K562 (cell line): ENCODE measurements around the gene PSMA5. TPM values are rescaled to one million over a fixed set of nuclear protein-coding genes. Genes with fewer than 3 reads are reported as not detected.

Source experiments
- BCL6 ChIP-seq: fragments of 250-450 bp; sonication (Bioruptor Pico); IDR thresholded peaks from 2 replicates; pipeline ENCODE4 v1.4.0; 2020
- EP300 ChIP-seq: IDR thresholded peaks from 2 replicates; pipeline ENCODE4 v1.6.1; 2012; ENCODE audit warnings: low read length, improper control_type of control experiment
- ETV1 ChIP-seq: fragments of 450-650 bp; conservative IDR thresholded peaks from 2 replicates; pipeline ENCODE4 v1.6.1; 2016; ENCODE audit warnings: missing genetic modification characterization, control low read depth, low read depth, missing compliant biosample characterization
- GTF2F1 ChIP-seq: IDR thresholded peaks from 2 replicates; pipeline ENCODE4 v1.6.1; 2011; ENCODE audit warnings: low read depth, low read length, improper control_type of control experiment
- KLF6 ChIP-seq: fragments of 250-450 bp; sonication (Bioruptor Pico); IDR thresholded peaks from 2 replicates; pipeline ENCODE4 v1.4.0; 2020; ENCODE audit warnings: mild to moderate bottlenecking, moderate library complexity, borderline replicate concordance
- MEIS2 ChIP-seq: fragments of 450-650 bp; IDR thresholded peaks from 2 replicates; pipeline ENCODE4 v1.6.1; 2014; ENCODE audit warnings: mild to moderate bottlenecking; ENCODE audit not compliant: partially characterized antibody
- MTA3 ChIP-seq: fragments of 450-650 bp; formaldehyde crosslinking; IDR thresholded peaks from 2 replicates; pipeline ENCODE4 v1.6.1; 2017; ENCODE audit warnings: mild to moderate bottlenecking, borderline replicate concordance
- NCOA4 ChIP-seq: fragments of 450-650 bp; IDR thresholded peaks from 2 replicates; pipeline ENCODE4 v1.6.1; 2018; ENCODE audit warnings: mild to moderate bottlenecking; ENCODE audit not compliant: partially characterized antibody
- PURB ChIP-seq: sonication (generic); formaldehyde crosslinking; IDR thresholded peaks from 2 replicates; pipeline ENCODE4 v1.9.0; 2021; ENCODE audit warnings: low read depth, mild to moderate bottlenecking, missing genetic modification reagents
- SMARCE1 ChIP-seq: fragments of 450-650 bp; IDR thresholded peaks from 2 replicates; pipeline ENCODE4 v1.7.1; 2016; ENCODE audit warnings: mild to moderate bottlenecking
- TAF15 ChIP-seq: fragments of 200-400 bp; formaldehyde crosslinking; IDR thresholded peaks from 2 replicates; pipeline ENCODE4 v1.6.1; 2017; ENCODE audit warnings: mild to moderate bottlenecking, low read depth, low read length, moderate library complexity
- U2AF2 ChIP-seq: fragments of 200-400 bp; formaldehyde crosslinking; optimal IDR thresholded peaks from 2 replicates; pipeline ENCODE3; 2017; ENCODE audit warnings: low read depth, mild to moderate bottlenecking, low read length
- WHSC1 ChIP-seq: IDR thresholded peaks from one replicate; pipeline ENCODE4 v1.6.1; 2012; ENCODE audit warnings: low read length, control low read depth, inconsistent platforms
- ZFPM2 ChIP-seq: fragments of 250-450 bp; sonication (Bioruptor Pico); IDR thresholded peaks from 2 replicates; pipeline ENCODE4 v1.5.1; 2022; ENCODE audit warnings: mild to moderate bottlenecking
- ZNF134 ChIP-seq: fragments of 250-450 bp; sonication (Bioruptor Pico); conservative IDR thresholded peaks from 2 replicates; pipeline ENCODE4 v1.4.0; 2020
- ZNF263 ChIP-seq: sonication (generic); formaldehyde crosslinking; IDR thresholded peaks from 2 replicates; pipeline ENCODE4 v1.8.0; 2022; ENCODE audit warnings: mild to moderate bottlenecking, missing genetic modification reagents, borderline replicate concordance
- polyA plus RNA-seq, 8 experiments: library from polyadenylated mRNA; depleted of rRNA in 4 of 8; stranded (reverse) in 5 of 8; unstranded in 3 of 8; fragments of >200 nt; fragmentation: Nextera tagmentation in 2 of 8; fragmentation: Illumina TruSeq in 1 of 8; extraction: Ambion mirVana in 2 of 8; extraction: Trizol in 1 of 8; gene quantifications; 2 replicates each; pipeline versions ENCODE4 v1.2.1 to v1.2.3, GENCODE V29; 2011 to 2014; ENCODE audit warnings: inconsistent platforms in 1 of 8, missing spikeins in 1 of 8
- total RNA-seq, 7 experiments: library from RNA; depleted of rRNA in 6 of 7; stranded (reverse); fragments of >200 nt in 6 of 7; fragmentation: Illumina TruSeq in 2 of 7; extraction: Trizol in 2 of 7; gene quantifications; 2 replicates each; pipeline versions ENCODE4 v1.2.1 to v1.2.3, GENCODE V29; 2011 to 2021; ENCODE audit warnings: low replicate concordance in 1 of 7
- TF ChIP-seq, protein P1 (sequence below): sonication (generic); formaldehyde crosslinking; IDR thresholded peaks from 2 replicates; pipeline ENCODE4 v1.8.0; 2022; ENCODE audit warnings: mild to moderate bottlenecking, missing genetic modification reagents
- TF ChIP-seq, protein P2 (sequence below), 3 experiments: fragments of 200-800 bp in 1 of 3; sonication (Bioruptor generic) in 1 of 3; sonication (generic) in 1 of 3; formaldehyde crosslinking in 1 of 3; IDR thresholded peaks; 2 replicates each; pipeline versions ENCODE4 v1.6.1 to v1.8.0; 2016 to 2022; ENCODE audit warnings: mild to moderate bottlenecking in 2 of 3, missing compliant biosample characterization in 2 of 3, missing genetic modification characterization in 2 of 3, missing genetic modification reagents in 1 of 3
- TF ChIP-seq, protein P3 (sequence below): fragments of 450-650 bp; IDR thresholded peaks from 2 replicates; pipeline ENCODE4 v1.6.1; 2018; ENCODE audit not compliant: partially characterized antibody

PSMA5 gene
- total and polyA plus RNA-seq, 9 of the 15 experiments (the other 6 are each of a cell fraction or from before 2014, with no cell fraction given), result 82.6 to 542 (median 287) TPM

DNA sequence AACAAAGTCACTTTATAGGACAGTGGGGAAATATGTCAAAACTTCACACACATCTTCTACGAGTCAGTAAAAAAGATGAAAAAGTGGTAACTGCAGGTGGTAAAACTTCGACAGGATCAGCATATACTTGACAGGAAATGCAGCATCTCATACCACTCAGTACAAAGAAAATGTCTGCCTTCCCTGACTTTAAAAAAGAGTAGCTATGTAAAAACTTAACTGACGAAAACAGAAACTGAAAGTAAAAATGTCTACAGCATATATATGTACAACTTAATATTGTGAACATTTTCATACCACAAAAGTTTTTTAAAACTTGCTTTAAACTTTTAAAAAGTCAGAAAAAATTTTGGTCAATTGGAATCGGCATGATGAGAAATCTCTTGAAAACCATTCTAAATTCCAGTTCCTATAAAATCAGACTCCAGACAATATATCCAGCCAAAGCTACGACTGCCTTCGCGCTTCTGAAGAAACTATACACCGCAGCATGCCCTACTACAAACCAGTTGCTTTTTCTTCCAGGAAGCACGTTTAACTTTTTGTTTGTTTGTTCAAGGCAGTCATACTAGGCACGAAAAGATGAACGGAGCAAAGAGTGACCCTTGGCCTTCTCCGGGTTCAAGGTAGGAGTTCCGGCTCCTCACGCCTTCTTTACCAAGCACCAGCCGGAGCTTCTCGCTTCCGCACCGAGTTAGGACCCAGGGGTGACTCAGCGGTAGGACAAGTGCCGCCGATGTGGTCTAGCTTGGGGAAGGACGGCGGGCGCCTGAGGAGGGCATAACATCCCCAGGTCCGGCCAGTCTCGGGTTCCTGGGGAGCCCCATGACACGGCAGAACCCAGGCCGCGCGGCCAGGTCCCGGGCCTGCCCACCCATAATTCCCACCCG is 612 bp downstream of the PSMA5 start (continued):
- TF ChIP-seq, protein P1, sequence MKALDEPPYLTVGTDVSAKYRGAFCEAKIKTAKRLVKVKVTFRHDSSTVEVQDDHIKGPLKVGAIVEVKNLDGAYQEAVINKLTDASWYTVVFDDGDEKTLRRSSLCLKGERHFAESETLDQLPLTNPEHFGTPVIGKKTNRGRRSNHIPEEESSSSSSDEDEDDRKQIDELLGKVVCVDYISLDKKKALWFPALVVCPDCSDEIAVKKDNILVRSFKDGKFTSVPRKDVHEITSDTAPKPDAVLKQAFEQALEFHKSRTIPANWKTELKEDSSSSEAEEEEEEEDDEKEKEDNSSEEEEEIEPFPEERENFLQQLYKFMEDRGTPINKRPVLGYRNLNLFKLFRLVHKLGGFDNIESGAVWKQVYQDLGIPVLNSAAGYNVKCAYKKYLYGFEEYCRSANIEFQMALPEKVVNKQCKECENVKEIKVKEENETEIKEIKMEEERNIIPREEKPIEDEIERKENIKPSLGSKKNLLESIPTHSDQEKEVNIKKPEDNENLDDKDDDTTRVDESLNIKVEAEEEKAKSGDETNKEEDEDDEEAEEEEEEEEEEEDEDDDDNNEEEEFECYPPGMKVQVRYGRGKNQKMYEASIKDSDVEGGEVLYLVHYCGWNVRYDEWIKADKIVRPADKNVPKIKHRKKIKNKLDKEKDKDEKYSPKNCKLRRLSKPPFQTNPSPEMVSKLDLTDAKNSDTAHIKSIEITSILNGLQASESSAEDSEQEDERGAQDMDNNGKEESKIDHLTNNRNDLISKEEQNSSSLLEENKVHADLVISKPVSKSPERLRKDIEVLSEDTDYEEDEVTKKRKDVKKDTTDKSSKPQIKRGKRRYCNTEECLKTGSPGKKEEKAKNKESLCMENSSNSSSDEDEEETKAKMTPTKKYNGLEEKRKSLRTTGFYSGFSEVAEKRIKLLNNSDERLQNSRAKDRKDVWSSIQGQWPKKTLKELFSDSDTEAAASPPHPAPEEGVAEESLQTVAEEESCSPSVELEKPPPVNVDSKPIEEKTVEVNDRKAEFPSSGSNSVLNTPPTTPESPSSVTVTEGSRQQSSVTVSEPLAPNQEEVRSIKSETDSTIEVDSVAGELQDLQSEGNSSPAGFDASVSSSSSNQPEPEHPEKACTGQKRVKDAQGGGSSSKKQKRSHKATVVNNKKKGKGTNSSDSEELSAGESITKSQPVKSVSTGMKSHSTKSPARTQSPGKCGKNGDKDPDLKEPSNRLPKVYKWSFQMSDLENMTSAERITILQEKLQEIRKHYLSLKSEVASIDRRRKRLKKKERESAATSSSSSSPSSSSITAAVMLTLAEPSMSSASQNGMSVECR (CRISPR knock-in tag), result no peak
- no peak for TF ChIP-seq MTA3
- TF ChIP-seq BCL6 (CRISPR knock-in tag), result no peak
- TF ChIP-seq NCOA4, result no peak
- no peak for TF ChIP-seq GTF2F1
- peak; percentile 76 for TF ChIP-seq SMARCE1
- TF ChIP-seq MEIS2, result no peak
- TF ChIP-seq, protein P2, sequence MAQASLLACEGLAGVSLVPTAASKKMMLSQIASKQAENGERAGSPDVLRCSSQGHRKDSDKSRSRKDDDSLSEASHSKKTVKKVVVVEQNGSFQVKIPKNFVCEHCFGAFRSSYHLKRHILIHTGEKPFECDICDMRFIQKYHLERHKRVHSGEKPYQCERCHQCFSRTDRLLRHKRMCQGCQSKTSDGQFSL (CRISPR knock-in tag; IDR thresholded peaks at IDR 0.05), result no peak
- TF ChIP-seq, protein P2 (tag; IDR thresholded peaks at IDR 0.05), result no peak
- no peak for TF ChIP-seq ZNF263 (CRISPR knock-in tag)
- TF ChIP-seq, protein P3, sequence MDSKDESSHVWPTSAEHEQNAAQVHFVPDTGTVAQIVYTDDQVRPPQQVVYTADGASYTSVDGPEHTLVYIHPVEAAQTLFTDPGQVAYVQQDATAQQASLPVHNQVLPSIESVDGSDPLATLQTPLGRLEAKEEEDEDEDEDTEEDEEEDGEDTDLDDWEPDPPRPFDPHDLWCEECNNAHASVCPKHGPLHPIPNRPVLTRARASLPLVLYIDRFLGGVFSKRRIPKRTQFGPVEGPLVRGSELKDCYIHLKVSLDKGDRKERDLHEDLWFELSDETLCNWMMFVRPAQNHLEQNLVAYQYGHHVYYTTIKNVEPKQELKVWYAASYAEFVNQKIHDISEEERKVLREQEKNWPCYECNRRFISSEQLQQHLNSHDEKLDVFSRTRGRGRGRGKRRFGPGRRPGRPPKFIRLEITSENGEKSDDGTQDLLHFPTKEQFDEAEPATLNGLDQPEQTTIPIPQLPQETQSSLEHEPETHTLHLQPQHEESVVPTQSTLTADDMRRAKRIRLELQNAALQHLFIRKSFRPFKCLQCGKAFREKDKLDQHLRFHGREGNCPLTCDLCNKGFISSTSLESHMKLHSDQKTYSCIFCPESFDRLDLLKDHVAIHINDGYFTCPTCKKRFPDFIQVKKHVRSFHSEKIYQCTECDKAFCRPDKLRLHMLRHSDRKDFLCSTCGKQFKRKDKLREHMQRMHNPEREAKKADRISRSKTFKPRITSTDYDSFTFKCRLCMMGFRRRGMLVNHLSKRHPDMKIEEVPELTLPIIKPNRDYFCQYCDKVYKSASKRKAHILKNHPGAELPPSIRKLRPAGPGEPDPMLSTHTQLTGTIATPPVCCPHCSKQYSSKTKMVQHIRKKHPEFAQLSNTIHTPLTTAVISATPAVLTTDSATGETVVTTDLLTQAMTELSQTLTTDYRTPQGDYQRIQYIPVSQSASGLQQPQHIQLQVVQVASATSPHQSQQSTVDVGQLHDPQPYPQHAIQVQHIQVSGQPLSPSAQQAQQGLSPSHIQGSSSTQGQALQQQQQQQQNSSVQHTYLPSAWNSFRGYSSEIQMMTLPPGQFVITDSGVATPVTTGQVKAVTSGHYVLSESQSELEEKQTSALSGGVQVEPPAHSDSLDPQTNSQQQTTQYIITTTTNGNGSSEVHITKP, result no peak
- peak; percentile 61; the same call in 1 of the 2 replicates for TF ChIP-seq ETV1
- peak; percentile 71 for TF ChIP-seq ZNF134 (CRISPR knock-in tag)
- no peak for TF ChIP-seq EP300
- no peak for TF ChIP-seq PURB (CRISPR knock-in tag)
- no peak for TF ChIP-seq U2AF2
- TF ChIP-seq ZFPM2, result peak; percentile 72; the same call in 1 of the 2 replicates
- TF ChIP-seq TAF15, result no peak
- TF ChIP-seq KLF6 (CRISPR knock-in tag), result no peak
- TF ChIP-seq WHSC1, result no peak
